NOMO-1 (cell line): ENCODE results near the gene CMTM4.
"Not testable (repeated sequence)": the region's sequence is repeated elsewhere in the genome, so short reads cannot be mapped to it uniquely, and the experiment has no call there.

Source experiments
- DNase-seq, 2 experiments: peaks; one replicate each; lab custom pipeline; 2025; ENCODE audit not compliant: unreplicated experiment in 2 of 2; lab: John Stamatoyannopoulos, UW

The CMTM4 gene

DNA sequence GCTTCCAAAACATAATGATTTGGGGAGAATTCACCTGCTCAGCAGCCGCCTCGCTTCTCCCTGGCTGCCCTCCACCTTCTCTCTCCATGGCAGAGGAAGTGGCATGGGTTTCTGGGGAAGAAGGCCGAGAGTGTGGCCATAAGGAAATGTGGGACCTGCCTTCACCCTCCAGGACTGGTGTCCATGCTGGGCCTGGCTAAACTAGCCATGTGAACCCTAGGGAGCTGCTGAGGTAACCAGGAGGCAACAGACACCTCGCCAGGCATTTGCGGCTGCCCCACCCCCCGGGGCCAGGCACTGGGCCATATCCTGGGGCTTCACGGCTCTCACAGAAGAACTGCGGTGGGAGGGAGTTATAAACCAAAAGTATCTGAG, 9.9 kb upstream of the CMTM4 start:
- DNase-seq: no peak

GRCh38 chr16:66705790-66706505, 9.4 kb upstream of the CMTM4 start:
- DNase-seq: no peak

- DNase-seq: peak in 1 of 2 experiments; percentile 17
Measured at GRCh38 chr16:66703406-66704215, 7.1 kb upstream of the CMTM4 start.

DNA sequence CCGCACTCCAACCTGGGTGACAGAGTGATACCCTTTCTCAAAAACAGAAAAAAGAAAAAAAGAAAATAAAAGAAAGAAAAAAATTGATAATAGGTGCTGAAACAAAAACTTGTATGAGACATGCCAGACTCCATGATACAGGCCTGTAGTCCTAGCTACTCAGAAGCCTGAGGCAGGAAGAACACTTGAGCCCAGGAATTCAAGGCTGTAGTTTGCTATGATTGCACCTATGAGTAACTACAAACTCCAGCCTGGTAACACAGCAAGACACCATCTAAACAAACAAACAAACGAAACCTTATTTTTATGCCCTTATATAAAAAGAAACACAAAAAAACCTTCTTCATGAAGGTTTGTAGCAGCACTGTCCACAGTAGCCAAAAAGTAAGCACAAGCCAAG, 5.0 kb upstream of the CMTM4 start:
- no peak for DNase-seq

- peak; percentile 28 to 62 for DNase-seq
Measured at GRCh38 chr16:66701026-66701425, 4.5 kb upstream of the CMTM4 start.

DNA sequence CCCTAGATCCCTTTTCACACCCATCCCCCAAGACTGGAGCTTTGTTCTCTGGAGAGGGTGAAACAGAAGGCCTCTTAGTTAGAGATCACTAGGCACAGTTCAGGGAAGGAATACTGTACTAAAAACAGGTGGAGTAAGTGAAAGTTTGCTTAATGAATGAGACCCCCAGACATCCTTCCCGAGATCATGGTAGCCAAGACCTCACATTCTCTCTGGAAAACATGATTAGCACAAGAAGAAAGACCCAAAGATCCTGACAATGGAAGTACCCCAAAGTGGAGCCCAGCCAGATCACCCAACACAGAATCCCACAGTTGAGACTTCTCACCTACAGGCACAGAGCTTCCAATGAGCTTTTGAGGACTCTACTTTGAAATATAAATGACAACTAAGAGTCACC, 3.4 kb upstream of the CMTM4 start:
- no peak for DNase-seq

GRCh38 chr16:66698046-66698445, 1.5 kb upstream of the CMTM4 start:
- no peak for DNase-seq

DNA sequence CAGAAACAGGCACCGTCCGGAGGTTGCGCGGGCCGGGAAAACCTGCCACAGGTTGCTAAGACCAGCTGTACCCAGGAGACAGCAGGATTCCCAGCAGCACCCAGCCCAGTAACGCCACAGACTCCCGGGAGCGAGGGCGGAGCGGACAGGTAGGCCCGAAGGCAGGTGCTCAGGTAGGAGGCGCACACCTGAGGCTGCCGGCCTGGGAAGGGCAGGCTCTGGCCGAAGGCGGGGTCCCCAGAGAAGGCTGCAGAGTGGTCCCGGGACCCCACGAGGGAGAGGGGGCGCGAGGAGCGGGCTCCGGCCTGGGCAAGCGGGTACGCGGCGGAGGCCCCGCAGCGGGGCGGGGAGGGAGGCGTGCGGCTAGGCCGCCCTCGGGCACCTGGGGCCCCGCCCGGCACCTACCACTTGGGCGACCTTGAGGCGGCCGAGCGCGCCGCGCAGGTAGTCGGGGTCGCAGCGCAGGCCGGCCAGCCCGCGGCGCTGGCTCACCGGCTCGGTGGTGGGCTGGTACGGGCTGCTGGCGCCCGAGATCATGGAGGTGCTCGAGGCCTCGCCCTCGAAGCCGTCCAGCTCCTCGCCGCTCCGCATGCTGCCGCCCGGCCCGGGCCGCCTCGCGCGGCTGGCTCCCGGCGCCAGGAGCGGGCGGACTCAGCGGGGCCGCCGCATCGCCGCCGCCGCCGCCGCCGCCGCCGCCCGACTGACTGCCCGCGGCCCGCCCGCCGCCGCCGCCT, 441 bp downstream of the CMTM4 start:
- no peak for DNase-seq

GRCh38 chr16:66695471-66695934, 1.0 kb downstream of the CMTM4 start:
- DNase-seq: peak; percentile 39 to 52

DNA sequence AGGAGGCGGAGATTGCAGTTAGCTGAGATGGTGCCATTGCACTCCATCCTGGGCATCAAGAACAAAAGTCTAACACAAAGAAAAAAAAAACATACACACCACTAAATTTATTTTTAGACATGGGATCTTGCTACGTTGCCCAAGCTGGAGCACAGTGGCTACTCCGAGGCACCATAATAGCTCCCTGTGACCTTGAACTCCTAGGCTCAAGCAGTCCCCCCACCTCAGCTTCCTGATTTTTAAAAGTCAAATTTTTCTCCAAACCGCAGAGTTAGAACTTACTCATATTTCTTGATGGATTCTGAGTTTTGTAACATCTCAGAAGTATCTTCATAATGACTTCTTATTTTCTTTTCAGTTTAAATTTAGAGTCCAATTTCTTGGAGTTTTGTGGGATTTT, 3.4 kb downstream of the CMTM4 start:
- DNase-seq: peak; percentile 64 to 87

- DNase-seq: no peak
Measured at GRCh38 chr16:66692341-66692740, 4.2 kb downstream of the CMTM4 start.

DNA sequence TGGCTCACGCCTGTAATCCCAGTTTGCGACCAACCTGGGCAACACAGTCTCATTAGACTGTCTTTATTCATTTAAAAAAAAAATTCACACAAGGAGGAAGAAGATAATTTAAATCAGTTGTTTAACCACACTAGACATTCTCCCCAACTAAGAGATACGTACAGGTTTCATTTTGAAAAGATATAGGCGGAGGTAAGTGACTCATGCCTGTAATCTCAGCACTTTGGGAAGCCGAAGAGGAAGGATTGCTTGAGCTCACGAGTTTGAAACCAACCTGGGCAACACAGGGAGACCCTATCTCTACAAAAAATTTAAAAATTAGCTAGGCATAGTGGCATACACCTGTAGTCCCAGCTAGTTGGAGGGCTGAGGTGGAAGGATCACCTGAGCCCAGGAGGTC, 5.3 kb downstream of the CMTM4 start:
- no peak for DNase-seq

DNA sequence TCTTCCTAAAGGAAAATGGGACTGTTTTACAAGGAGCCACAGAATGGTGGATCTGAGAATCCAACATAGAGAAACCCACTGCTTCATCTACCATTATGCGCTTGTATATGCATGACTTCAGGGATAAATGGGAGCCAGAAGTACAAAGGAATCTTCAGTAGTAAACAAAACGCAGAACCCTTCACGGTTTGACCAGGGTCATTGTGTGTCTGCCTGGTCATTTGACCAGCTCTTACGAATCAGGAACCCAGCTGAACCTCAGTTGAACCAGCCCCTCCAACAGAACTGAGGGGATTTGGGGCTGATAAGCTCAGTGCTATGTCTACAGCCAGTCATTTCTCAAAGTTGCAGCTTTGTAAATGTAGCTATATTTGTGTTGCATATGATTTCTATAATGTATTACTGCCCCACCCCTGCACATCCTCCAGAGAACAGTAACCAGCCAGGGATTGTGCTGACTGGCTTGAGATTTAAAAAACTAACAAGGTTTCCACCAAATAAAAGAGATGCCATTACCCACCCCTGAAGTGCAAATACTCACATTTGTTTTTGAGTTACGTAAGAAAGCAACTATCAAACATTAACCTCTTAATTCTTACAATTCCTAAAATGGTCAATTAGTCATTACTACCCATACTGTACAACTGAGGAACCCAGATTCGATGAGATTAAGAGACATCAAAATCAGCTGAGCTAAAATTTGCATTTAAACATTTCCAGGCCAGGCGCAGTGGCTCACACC, 6.3 kb downstream of the CMTM4 start:
- DNase-seq: no peak

DNA sequence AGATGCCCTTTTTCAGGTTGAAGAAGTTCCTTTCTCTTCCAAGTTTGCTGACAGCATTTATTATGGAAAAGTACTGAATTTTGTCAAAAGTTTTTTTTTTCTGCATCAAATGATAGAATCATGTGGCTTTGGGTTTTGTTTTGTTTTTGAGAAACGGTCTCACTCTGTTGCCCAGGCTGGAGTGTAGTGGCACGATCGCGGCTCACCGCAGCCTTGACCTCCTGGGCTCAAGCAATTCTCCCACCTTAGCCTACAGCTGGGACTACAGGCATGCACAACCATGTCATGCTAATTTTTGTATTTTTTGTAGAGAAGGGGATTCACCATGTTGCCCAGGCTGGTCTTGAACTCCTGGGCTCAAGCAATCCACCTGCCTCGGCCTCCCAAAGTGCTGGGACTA, 7.3 kb downstream of the CMTM4 start:
- no peak for DNase-seq

- DNase-seq: no peak
Measured at GRCh38 chr16:66687906-66688625, 8.5 kb downstream of the CMTM4 start.

DNA sequence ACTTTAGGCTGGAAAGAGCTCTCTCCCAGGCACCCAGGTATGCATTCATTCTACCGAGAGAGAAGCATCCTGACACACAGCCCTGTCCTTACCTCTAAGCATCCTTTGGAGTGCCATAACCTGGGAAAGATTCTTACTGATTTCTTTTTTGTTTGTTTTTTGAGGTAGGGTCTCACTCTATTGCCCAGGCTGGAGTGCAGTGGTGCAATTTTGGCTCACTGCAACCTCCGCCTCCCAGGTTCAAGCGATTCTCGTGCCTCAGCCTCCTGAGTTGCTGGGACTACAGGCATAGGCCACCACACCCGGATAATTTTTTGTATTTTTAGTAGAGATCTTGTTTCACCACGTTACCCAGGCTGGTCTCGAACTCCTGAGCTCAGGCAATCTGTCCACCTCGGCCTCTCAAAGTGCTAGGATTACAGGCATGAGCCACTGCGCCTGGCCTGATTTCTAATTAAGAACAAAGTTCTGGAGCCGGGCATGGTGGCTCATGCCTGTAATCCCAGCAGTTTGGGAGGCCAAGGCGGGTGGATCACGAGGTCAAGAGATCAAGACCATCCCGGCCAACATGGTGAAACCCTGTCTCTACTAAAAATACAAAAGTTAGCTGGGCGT, 10.9 kb downstream of the CMTM4 start:
- DNase-seq: not testable (repeated sequence)

DNA sequence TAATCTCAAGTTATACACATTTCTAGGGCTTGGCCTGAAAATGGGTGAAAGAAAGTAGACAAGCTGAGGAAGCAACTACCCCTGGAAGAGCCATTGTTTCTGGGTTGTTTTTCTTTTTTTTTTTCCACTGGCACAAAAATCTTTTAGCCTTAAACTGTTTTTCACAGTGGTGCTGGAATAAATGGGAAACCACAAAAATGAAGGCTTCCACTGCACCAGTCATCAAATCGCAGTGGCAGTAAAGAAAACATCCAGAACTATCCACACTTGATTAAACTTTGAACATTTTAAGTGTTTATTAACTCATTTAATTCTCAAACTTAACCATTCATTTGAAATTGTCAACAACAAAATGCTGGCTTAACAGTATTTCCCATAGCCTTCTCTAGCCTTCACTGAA, 14.3 kb downstream of the CMTM4 start:
- no peak for DNase-seq

DNA sequence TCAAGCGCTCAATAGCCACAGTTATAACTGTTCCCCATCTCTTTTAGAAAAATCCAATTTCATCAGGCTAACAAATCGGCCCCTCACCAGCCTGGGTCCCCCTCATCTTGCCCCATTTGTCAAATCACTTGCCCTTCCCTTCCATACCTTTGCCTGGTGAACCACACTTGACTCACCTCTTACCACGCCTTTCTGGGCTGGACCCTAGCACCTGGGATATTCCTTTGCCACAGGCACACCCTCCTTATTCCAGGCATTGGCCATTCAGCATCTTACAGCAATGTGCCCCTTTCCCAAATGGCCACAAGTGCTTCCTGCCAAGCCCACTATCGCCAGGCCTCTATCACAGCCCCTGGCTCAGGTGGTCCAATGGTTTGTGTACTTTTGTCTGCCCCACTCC, 14.9 kb downstream of the CMTM4 start:
- no peak for DNase-seq

DNA sequence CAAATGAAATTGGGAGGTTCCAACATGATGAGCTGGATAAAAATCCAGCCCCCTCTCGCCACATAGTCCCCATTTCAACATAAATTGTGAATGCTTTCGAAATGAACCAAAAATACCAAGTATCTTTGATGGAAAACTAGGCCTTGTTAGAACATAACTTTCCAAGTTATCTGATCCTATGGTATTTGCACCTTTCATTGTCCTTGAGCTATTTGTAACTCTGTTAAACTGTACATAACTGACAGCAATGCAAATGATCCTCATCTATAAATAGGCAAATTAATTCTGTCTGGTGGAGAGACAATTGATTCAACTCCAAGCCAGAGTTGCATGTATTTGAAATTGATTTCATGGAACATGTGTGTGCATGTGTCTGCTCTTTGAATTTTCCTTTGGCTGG, 18.2 kb downstream of the CMTM4 start:
- DNase-seq: no peak

GRCh38 chr16:66677836-66678235, 18.7 kb downstream of the CMTM4 start:
- DNase-seq: no peak
